ENCODE results near the gene PARP16. TPM values are rescaled to one million over a fixed set of nuclear protein-coding genes. Genes with fewer than 3 reads are reported as not detected.

Gene PARP16
- total RNA-seq, 1 donor from 2014 or later = 2.8 TPM

GRCh38 chr15:65326818-65327217 lies 40.1 kb upstream of the PARP16 start:
- H3K4me3 Mint-ChIP-seq (ENCODE audit: unreplicated experiment) = no peak overlapping the region
- peaks cover 10% of the 10 kb centered on the region for H3K27me3 Mint-ChIP-seq (ENCODE audit: unreplicated experiment)
- TF ChIP-seq CTCF (IDR thresholded peaks at IDR 0.05; ENCODE audit: unreplicated experiment) = no peak
- peak overlapping the region; percentile 67 for H3K27ac Mint-ChIP-seq (ENCODE audit: unreplicated experiment)
- H3K4me1 Mint-ChIP-seq (ENCODE audit: unreplicated experiment) = peaks cover 26% of the 10 kb centered on the region
- peaks cover 25% of the 10 kb centered on the region for H3K36me3 Mint-ChIP-seq (ENCODE audit: low read depth, unreplicated experiment)
- H3K9me3 Mint-ChIP-seq (ENCODE audit: unreplicated experiment) = no peaks in the 10 kb centered on the region
- DNase-seq (ENCODE audit: low spot score) = no peak

- no peaks in the 10 kb centered on the region for H3K9me3 Mint-ChIP-seq (ENCODE audit: unreplicated experiment)
- peak overlapping the region; percentile 67 for H3K27ac Mint-ChIP-seq (ENCODE audit: unreplicated experiment)
- DNase-seq (ENCODE audit: low spot score) = peak; percentile 65
- TF ChIP-seq CTCF (IDR thresholded peaks at IDR 0.05; ENCODE audit: unreplicated experiment) = no peak
- peaks cover 12% of the 10 kb centered on the region for H3K27me3 Mint-ChIP-seq (ENCODE audit: unreplicated experiment)
- peaks cover 29% of the 10 kb centered on the region for H3K4me1 Mint-ChIP-seq (ENCODE audit: unreplicated experiment)
- H3K4me3 Mint-ChIP-seq (ENCODE audit: unreplicated experiment) = no peak overlapping the region
- H3K36me3 Mint-ChIP-seq (ENCODE audit: low read depth, unreplicated experiment) = peaks cover 20% of the 10 kb centered on the region
Observed at GRCh38 chr15:65326117-65326526, 39.4 kb upstream of the PARP16 start.

- Mint-ChIP-seq H3K27ac (ENCODE audit: unreplicated experiment) (no peak overlapping the region), H3K36me3 (ENCODE audit: low read depth, unreplicated experiment) (peaks cover 6% of the 10 kb centered on the region), H3K9me3 (ENCODE audit: unreplicated experiment) (no peaks in the 10 kb centered on the region), H3K4me3 (ENCODE audit: unreplicated experiment) (peak overlapping the region; percentile 31), H3K4me1 (ENCODE audit: unreplicated experiment) (peaks cover 29% of the 10 kb centered on the region), H3K27me3 (ENCODE audit: unreplicated experiment) (peaks cover 21% of the 10 kb centered on the region)
- TF ChIP-seq CTCF (IDR thresholded peaks at IDR 0.05; ENCODE audit: unreplicated experiment) = no peak
- no peak for DNase-seq (ENCODE audit: low spot score)
Observed at GRCh38 chr15:65323071-65323511, 36.4 kb upstream of the PARP16 start.

- peaks cover 13% of the 10 kb centered on the region for H3K4me1 Mint-ChIP-seq (ENCODE audit: unreplicated experiment)
- peak; percentile 91 for TF ChIP-seq CTCF (IDR thresholded peaks at IDR 0.05; ENCODE audit: unreplicated experiment)
- H3K27ac Mint-ChIP-seq (ENCODE audit: unreplicated experiment) = no peak overlapping the region
- H3K27me3 Mint-ChIP-seq (ENCODE audit: unreplicated experiment) = peaks cover 20% of the 10 kb centered on the region
- H3K36me3 Mint-ChIP-seq (ENCODE audit: low read depth, unreplicated experiment) = no peaks in the 10 kb centered on the region
- peak; percentile 87 for DNase-seq (ENCODE audit: low spot score)
- H3K9me3 Mint-ChIP-seq (ENCODE audit: unreplicated experiment) = no peaks in the 10 kb centered on the region
- no peak overlapping the region for H3K4me3 Mint-ChIP-seq (ENCODE audit: unreplicated experiment)
Observed at GRCh38 chr15:65318870-65319356, 32.2 kb upstream of the PARP16 start.

- H3K27ac Mint-ChIP-seq (ENCODE audit: unreplicated experiment) = no peak overlapping the region
- no peak overlapping the region for H3K4me3 Mint-ChIP-seq (ENCODE audit: unreplicated experiment)
Observed at GRCh38 chr15:65312400-65312916, 25.8 kb upstream of the PARP16 start.

More at GRCh38 chr15:65312400-65312916, 25.8 kb upstream of the PARP16 start:
- H3K9me3 Mint-ChIP-seq (ENCODE audit: unreplicated experiment) = no peaks in the 10 kb centered on the region
- H3K27me3 Mint-ChIP-seq (ENCODE audit: unreplicated experiment) = peaks cover 3% of the 10 kb centered on the region
- peaks cover 6% of the 10 kb centered on the region for H3K4me1 Mint-ChIP-seq (ENCODE audit: unreplicated experiment)
- TF ChIP-seq CTCF (IDR thresholded peaks at IDR 0.05; ENCODE audit: unreplicated experiment) = no peak
- H3K36me3 Mint-ChIP-seq (ENCODE audit: low read depth, unreplicated experiment) = no peaks in the 10 kb centered on the region
- no peak for DNase-seq (ENCODE audit: low spot score)
